Fibroblast of pulmonary artery (primary cell): ENCODE measurements around the gene FOXF2.

Source experiments
- DNase-seq: peaks from one replicate; pipeline ENCODE4 v3.0.0-alpha.2; 2010; ENCODE audit warnings: low read depth
- H3K4me3 ChIP-seq: replicated peaks from 2 replicates; pipeline ENCODE4 v1.5.1; 2011; ENCODE audit warnings: low read depth, mild to moderate bottlenecking, control low read depth, low read length, moderate library complexity
- TF ChIP-seq, protein P1 (sequence below): IDR thresholded peaks from 2 replicates; pipeline ENCODE4 v1.5.1; 2011; ENCODE audit warnings: mild to moderate bottlenecking, control low read depth, low read length, inconsistent platforms; ENCODE audit errors: missing control alignments

Gene FOXF2

DNA sequence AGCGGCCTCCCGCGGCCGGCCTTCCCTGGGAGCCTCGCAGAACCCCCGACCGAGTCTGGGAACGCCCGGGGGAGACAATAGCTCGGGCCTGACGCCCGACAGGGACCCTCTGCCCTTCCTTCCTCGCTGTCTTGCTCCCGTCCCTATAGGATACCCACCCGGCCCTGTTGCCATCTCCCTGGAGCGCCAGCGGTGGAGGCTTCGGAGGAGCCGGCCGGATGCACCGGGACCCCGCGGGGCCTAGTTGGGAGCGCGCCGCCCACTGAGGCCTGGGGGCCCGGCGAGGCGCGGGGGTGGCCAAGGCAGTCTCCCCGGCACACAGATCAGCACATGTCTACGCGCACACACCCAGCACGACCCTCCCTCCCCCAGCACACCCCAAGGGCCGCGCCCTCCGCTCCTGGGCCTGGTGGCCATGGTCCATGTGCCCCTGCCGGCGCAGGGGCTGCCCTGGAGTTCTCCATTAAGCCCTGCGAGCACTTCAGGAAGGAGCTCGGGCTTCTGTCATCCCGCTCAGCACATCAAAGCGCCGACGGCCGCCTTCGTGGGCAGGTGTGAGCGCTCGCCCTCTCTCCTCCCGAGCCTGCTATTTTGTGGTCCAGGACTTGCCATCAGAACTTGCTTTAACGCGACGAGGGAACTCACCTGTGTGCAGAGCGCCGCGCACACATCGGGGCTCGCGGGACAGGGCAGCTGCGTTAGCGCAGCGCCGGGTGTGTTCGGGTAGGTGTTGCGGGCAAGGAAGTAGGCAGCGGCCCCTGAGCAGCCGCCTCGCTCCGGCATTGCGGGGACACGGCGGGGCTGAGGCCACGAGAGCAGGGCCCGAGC, 3.7 kb downstream of the FOXF2 start:
- TF ChIP-seq, protein P1, sequence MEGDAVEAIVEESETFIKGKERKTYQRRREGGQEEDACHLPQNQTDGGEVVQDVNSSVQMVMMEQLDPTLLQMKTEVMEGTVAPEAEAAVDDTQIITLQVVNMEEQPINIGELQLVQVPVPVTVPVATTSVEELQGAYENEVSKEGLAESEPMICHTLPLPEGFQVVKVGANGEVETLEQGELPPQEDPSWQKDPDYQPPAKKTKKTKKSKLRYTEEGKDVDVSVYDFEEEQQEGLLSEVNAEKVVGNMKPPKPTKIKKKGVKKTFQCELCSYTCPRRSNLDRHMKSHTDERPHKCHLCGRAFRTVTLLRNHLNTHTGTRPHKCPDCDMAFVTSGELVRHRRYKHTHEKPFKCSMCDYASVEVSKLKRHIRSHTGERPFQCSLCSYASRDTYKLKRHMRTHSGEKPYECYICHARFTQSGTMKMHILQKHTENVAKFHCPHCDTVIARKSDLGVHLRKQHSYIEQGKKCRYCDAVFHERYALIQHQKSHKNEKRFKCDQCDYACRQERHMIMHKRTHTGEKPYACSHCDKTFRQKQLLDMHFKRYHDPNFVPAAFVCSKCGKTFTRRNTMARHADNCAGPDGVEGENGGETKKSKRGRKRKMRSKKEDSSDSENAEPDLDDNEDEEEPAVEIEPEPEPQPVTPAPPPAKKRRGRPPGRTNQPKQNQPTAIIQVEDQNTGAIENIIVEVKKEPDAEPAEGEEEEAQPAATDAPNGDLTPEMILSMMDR, result no peak
- H3K4me3 ChIP-seq, result no peak overlapping the region
- no peak for DNase-seq

DNA sequence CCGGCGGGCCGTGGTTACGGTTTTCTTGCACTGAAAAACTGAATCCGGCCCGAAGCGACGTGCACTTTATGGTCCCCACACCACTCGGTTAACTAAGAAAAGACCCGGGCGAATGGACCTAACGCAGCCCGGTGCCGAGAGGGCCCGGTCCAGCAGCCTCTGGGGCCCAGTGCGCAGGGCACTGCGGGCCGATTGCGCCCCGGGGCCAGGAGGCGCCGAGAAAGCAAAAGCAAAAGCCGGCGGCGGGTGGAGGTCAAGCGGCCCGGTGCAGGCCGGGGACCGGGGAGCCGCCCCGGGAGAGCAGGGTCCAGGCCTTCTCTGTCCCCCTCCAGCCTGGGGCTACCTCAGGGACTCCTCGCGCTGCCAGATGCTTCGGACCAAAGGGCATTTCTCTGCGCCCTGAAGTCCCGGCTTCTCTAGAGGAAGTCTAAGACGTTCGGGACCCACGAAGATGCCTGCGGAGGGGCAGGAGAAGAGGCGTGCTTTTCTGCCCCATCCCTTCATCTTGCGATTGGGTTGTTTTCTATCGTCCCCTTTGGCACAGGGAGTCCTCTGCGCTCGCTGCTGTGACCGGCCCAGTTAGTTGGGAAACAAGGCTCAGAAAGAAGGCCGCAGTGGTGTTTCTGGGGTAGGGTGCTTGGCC, 4.4 kb downstream of the FOXF2 start:
- no peak overlapping the region for H3K4me3 ChIP-seq

DNA sequence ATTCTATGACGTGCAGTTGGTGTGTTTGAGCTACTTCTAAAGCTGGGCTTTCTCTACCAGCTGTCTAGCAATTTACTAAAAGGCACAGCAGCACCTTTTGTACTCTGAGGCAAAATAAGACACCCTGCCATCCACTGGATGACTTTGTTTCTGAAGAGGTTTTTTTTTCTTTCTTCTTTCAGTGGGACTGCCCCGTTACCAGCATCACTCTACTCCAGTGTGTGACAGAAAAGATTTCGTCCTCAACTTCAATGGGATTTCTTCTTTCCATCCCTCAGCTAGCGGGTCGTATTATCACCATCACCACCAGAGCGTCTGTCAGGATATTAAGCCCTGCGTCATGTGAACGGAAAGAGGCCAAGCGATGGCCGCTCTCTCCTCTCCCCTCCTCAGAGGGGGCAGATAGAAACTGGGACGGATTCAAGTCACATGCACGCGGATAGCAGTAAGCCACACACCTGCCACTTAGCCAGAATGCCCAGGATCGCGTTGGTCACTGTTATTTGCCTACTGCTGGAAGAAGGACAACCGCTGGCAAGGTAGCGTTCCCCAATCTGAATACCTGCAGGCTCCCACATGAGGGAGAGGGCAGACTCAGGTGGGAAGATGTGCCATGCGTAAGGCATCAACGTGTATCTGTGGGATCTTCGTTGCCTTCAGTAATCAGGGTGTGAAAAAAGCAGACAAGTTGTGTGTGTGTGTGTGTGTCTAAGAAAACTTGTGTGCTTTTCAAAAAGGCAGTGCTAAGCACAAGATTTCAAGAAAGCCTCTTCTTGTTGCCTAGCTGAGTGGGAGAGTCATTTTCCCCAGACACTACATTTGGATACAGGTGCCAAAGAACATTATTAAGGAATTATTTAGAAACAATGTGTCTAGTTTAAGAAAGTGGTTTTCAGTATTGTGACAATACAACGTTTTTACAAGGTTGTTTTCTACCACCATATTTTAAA, 5.4 kb downstream of the FOXF2 start:
- DNase-seq, result no peak
- H3K4me3 ChIP-seq, result no peak overlapping the region
- TF ChIP-seq, protein P1, result no peak

More for the DNA sequence above, 4.4 kb downstream of the FOXF2 start:
- DNase-seq, result no peak
- TF ChIP-seq, protein P1, result no peak

DNA sequence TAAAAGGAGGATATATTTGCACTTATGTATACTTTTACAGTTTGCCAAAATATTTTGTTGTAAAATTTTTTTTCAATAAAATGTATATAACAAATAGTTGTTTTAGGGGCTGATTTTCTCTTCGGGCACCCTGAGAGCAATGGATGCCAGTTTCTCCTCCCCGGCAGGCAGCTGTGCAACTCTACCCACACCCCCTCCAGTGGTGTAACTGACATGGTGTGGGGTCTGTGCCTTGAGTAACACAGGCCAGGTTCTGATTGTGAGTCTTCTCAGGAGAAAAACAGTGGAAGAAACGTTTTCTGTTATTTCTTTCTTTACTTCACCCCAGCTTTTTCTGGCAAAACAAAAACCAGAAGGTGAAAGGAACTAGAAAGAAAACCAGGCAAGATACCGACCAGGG, 6.1 kb downstream of the FOXF2 start:
- H3K4me3 ChIP-seq, result no peak overlapping the region
- TF ChIP-seq, protein P1, result no peak
- no peak for DNase-seq

- H3K4me3 ChIP-seq, result no peak overlapping the region
- TF ChIP-seq, protein P1, result no peak
- no peak for DNase-seq
Measured at GRCh38 chr6:1395941-1396908, 6.8 kb downstream of the FOXF2 start.
